Vagina (tissue), 2 donors: ENCODE data around the gene ZCRB1. TPM values are rescaled to one million over a fixed set of nuclear protein-coding genes. Genes with fewer than 3 reads are reported as not detected.
A peak's percentile ranks its signal among the peaks of the same experiment; 100 is the strongest.
"Not testable (repeated sequence)": the region's sequence is repeated elsewhere in the genome, so short reads cannot be mapped to it uniquely, and the experiment has no call there.

Experiments
- DNase-seq, 2 donors: peaks; one replicate each; pipeline ENCODE4 v3.0.0-alpha.2; 2017; ENCODE audit errors: extremely low spot score in 2 of 2
- H3K27ac ChIP-seq: fragments of 200-600 bp; sonication (generic); one replicate; pipeline ENCODE4 v1.5.1; 2019
- H3K27me3 ChIP-seq: fragments of 200-600 bp; sonication (generic); one replicate; pipeline ENCODE4 v1.5.1; 2019
- H3K36me3 ChIP-seq, 2 donors: fragments of 200-600 bp; sonication (generic); one replicate each; pipeline ENCODE4 v1.5.1; 2017 to 2019
- H3K4me1 ChIP-seq: fragments of 200-600 bp; sonication (generic); one replicate; pipeline ENCODE4 v1.5.1; 2019
- H3K4me3 ChIP-seq, 2 donors: fragments of 200-600 bp; sonication (generic); 1 replicate in 1 of 2; 2 replicates in 1 of 2; pipeline ENCODE4 v1.5.1; 2016 to 2019
- H3K9me3 ChIP-seq: fragments of 200-600 bp; sonication (generic); one replicate; pipeline ENCODE4 v1.5.1; 2019
- CTCF ChIP-seq, 3 experiments: fragments of 450-650 bp in 2 of 3; fragments of 200-600 bp in 1 of 3; sonication (generic) in 1 of 3; IDR thresholded peaks; one replicate each; pipeline ENCODE4 v1.5.1; 2017 to 2019; ENCODE audit warnings: antibody characterized with exemption in 3 of 3, mild to moderate bottlenecking in 2 of 3, moderate library complexity in 2 of 3
- POLR2A ChIP-seq, 2 donors: fragments of 450-650 bp; IDR thresholded peaks; one replicate each; pipeline ENCODE4 v1.6.1; 2017; ENCODE audit warnings: antibody characterized with exemption in 2 of 2, mild to moderate bottlenecking in 2 of 2, moderate library complexity in 2 of 2
- POLR2AphosphoS5 ChIP-seq, 2 donors: sonication (generic); formaldehyde crosslinking; IDR thresholded peaks; one replicate each; pipeline ENCODE4 v1.9.0; 2017; ENCODE audit warnings: antibody characterized with exemption in 2 of 2, mild to moderate bottlenecking in 2 of 2, low read depth in 1 of 2; ENCODE audit not compliant: insufficient read depth in 1 of 2
- intact Hi-C: fragments of 100-400 bp; cut with DNase I; formaldehyde crosslinking; loops from one replicate; pipeline ENCODE4 v1.15.1; 2023
- total RNA-seq: library from RNA; depleted of rRNA; stranded (reverse); fragments of >200 nt; gene quantifications from one replicate; pipeline ENCODE4 v1.2.3, GENCODE V29; 2016

Gene ZCRB1
- total RNA-seq, 1 donor from 2014 or later, result 36.3 TPM

- H3K4me1 ChIP-seq, result no peaks in the 10 kb centered on the region
- no peak for TF ChIP-seq POLR2A (IDR thresholded peaks at IDR 0.05)
- TF ChIP-seq CTCF (IDR thresholded peaks at IDR 0.05), result no peak
- TF ChIP-seq POLR2AphosphoS5 (IDR thresholded peaks at IDR 0.05; ENCODE audit: insufficient read depth in 1 of 2, low read depth in 1 of 2), result no peak
- H3K4me3 ChIP-seq, result no peak overlapping the region
- no peak overlapping the region for H3K27ac ChIP-seq
- peaks cover 0 to 3% of the 10 kb centered on the region in 2 donors for H3K36me3 ChIP-seq
- H3K9me3 ChIP-seq, result no peaks in the 10 kb centered on the region
- H3K27me3 ChIP-seq, result no peaks in the 10 kb centered on the region
- no peak for DNase-seq
- intact Hi-C loops, result no loop called here
Measured at GRCh38 chr12:42338280-42338679, 12.4 kb upstream of the ZCRB1 start.

- TF ChIP-seq POLR2A (IDR thresholded peaks at IDR 0.05), result no peak
- TF ChIP-seq POLR2AphosphoS5 (IDR thresholded peaks at IDR 0.05; ENCODE audit: insufficient read depth in 1 of 2, low read depth in 1 of 2), result no peak
- no peak for TF ChIP-seq CTCF (IDR thresholded peaks at IDR 0.05)
- no peaks in the 10 kb centered on the region for H3K27me3 ChIP-seq
- intact Hi-C loops, result no loop called here
- peaks cover 0 to 3% of the 10 kb centered on the region in 2 donors for H3K36me3 ChIP-seq
- no peak for DNase-seq
- no peaks in the 10 kb centered on the region for H3K9me3 ChIP-seq
- no peak overlapping the region for H3K27ac ChIP-seq
- no peaks in the 10 kb centered on the region for H3K4me1 ChIP-seq
- no peak overlapping the region for H3K4me3 ChIP-seq
Measured at GRCh38 chr12:42336286-42336685, 10.4 kb upstream of the ZCRB1 start.

GRCh38 chr12:42332301-42333285 lies 6.7 kb upstream of the ZCRB1 start:
- intact Hi-C loops, result loop anchor here (5.0 kb wide), 1 partner anchor 205 kb away; no protein-coding TSS in a partner anchor
- peaks cover 15% of the 10 kb centered on the region for H3K4me1 ChIP-seq
- no peak overlapping the region for H3K4me3 ChIP-seq
- no peak for TF ChIP-seq POLR2AphosphoS5 (IDR thresholded peaks at IDR 0.05; ENCODE audit: insufficient read depth in 1 of 2, low read depth in 1 of 2)
- TF ChIP-seq CTCF (IDR thresholded peaks at IDR 0.05), result peak in 2 of 3 experiments; percentile 34 to 64
- no peaks in the 10 kb centered on the region for H3K27me3 ChIP-seq
- peaks cover 0 to 1% of the 10 kb centered on the region in 2 donors for H3K36me3 ChIP-seq
- DNase-seq, result no peak
- no peak overlapping the region for H3K27ac ChIP-seq
- no peaks in the 10 kb centered on the region for H3K9me3 ChIP-seq

GRCh38 chr12:42330097-42330496 lies 4.2 kb upstream of the ZCRB1 start:
- not testable (repeated sequence) for H3K36me3 ChIP-seq, H3K27me3 ChIP-seq, H3K9me3 ChIP-seq, H3K4me3 ChIP-seq, H3K27ac ChIP-seq, DNase-seq
- H3K4me1 ChIP-seq, result peaks cover 28% of the 10 kb centered on the region
- intact Hi-C loops, result loop anchor here (5.0 kb wide), 1 partner anchor 203 kb away; no protein-coding TSS in a partner anchor

GRCh38 chr12:42327227-42327590 lies 1.3 kb upstream of the ZCRB1 start:
- Histone ChIP-seq H3K4me1 (peaks cover 28% of the 10 kb centered on the region), H3K9me3 (no peaks in the 10 kb centered on the region), H3K4me3 (peak overlapping the region; percentile 68 to 72), H3K27ac (peak overlapping the region; percentile 85), H3K36me3 (no peaks in the 10 kb centered on the region), H3K27me3 (no peaks in the 10 kb centered on the region)
- TF ChIP-seq POLR2AphosphoS5 (IDR thresholded peaks at IDR 0.05; ENCODE audit: insufficient read depth in 1 of 2, low read depth in 1 of 2) (no peak), POLR2A (IDR thresholded peaks at IDR 0.05) (no peak), CTCF (IDR thresholded peaks at IDR 0.05) (no peak)
- no peak for DNase-seq
- intact Hi-C loops, result loop anchor here (10.0 kb wide), 1 partner anchor 92 kb away; the partner anchor contains the start of gene YAF2
